Loucy (cell line): ENCODE results near the gene DAB1.

Experiments
- EZH2phosphoT487 ChIP-seq: fragments of 200-600 bp; IDR thresholded peaks from 2 replicates; pipeline ENCODE4 v1.6.1; 2018; ENCODE audit warnings: antibody characterized with exemption, mild to moderate bottlenecking, moderate library complexity, borderline replicate concordance
- TF ChIP-seq, protein P1 (sequence below): fragments of 200-600 bp; sonication (generic); conservative IDR thresholded peaks from 2 replicates; pipeline ENCODE4 v1.5.1; 2014; ENCODE audit warnings: mild to moderate bottlenecking, antibody characterized with exemption, low read length

DNA sequence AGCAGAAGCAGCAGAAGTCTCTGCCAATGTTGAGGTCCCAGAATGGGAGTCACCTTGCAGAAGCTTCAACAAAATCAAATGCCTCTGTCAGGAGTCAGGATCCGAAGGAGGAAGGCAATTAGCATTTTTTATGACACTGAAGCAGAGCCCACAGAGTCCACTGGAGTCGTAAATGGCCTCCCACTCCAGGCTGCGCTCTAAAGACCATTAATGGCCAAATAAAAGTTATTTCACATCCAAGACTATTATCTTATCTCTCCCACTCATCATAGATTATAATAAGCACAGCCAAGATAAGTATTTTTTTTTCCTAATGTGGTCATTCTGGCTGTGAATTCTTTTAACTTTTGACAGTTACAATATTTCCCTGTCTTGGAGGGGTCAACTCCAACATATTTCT, 267.0 kb downstream of the DAB1 start:
- TF ChIP-seq, protein P1, sequence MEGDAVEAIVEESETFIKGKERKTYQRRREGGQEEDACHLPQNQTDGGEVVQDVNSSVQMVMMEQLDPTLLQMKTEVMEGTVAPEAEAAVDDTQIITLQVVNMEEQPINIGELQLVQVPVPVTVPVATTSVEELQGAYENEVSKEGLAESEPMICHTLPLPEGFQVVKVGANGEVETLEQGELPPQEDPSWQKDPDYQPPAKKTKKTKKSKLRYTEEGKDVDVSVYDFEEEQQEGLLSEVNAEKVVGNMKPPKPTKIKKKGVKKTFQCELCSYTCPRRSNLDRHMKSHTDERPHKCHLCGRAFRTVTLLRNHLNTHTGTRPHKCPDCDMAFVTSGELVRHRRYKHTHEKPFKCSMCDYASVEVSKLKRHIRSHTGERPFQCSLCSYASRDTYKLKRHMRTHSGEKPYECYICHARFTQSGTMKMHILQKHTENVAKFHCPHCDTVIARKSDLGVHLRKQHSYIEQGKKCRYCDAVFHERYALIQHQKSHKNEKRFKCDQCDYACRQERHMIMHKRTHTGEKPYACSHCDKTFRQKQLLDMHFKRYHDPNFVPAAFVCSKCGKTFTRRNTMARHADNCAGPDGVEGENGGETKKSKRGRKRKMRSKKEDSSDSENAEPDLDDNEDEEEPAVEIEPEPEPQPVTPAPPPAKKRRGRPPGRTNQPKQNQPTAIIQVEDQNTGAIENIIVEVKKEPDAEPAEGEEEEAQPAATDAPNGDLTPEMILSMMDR, result no peak
- no peak for TF ChIP-seq EZH2phosphoT487
